Measurements from ENCODE around the gene RASA4B.
"Not testable (repeated sequence)": the region's sequence is repeated elsewhere in the genome, so short reads cannot be mapped to it uniquely, and the experiment has no call there.

- TF ChIP-seq, protein P1, sequence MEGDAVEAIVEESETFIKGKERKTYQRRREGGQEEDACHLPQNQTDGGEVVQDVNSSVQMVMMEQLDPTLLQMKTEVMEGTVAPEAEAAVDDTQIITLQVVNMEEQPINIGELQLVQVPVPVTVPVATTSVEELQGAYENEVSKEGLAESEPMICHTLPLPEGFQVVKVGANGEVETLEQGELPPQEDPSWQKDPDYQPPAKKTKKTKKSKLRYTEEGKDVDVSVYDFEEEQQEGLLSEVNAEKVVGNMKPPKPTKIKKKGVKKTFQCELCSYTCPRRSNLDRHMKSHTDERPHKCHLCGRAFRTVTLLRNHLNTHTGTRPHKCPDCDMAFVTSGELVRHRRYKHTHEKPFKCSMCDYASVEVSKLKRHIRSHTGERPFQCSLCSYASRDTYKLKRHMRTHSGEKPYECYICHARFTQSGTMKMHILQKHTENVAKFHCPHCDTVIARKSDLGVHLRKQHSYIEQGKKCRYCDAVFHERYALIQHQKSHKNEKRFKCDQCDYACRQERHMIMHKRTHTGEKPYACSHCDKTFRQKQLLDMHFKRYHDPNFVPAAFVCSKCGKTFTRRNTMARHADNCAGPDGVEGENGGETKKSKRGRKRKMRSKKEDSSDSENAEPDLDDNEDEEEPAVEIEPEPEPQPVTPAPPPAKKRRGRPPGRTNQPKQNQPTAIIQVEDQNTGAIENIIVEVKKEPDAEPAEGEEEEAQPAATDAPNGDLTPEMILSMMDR (IDR thresholded peaks at IDR 0.05; ENCODE audit: extremely low read depth in 1 of 2, insufficient read depth in 1 of 2, low read depth in 1 of 2, low read length in 2 of 2) = not testable (repeated sequence)
- TF ChIP-seq POLR2A (IDR thresholded peaks at IDR 0.05; ENCODE audit: low read depth, low read length); EZH2 (IDR thresholded peaks at IDR 0.05; ENCODE audit: borderline replicate concordance, low read depth, low read length, severe bottlenecking); MYC (IDR thresholded peaks at IDR 0.05; ENCODE audit: low read depth, low read length): not testable (repeated sequence)
- TF ChIP-seq, protein P2, sequence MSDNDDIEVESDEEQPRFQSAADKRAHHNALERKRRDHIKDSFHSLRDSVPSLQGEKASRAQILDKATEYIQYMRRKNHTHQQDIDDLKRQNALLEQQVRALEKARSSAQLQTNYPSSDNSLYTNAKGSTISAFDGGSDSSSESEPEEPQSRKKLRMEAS (IDR thresholded peaks at IDR 0.05; ENCODE audit: insufficient read depth, insufficient read length) = not testable (repeated sequence)
Observed at GRCh38 chr7:102503141-102503540, 14.4 kb downstream of the RASA4B start.

Data from endothelial cell of umbilical vein (primary cell).